HEK293 (cell line): ENCODE results near the gene LRBA.

ENCODE experiments used
- CTCF ChIA-PET: fragments of 350-600 bp; formaldehyde crosslinking; extraction: SDS; loops from one replicate; lab custom pipeline; 2021; ENCODE audit warnings: antibody characterized with exemption; lab: Yijun Ruan, JAX
- POLR2A ChIA-PET: fragments of 300-600 bp; formaldehyde crosslinking; extraction: SDS; loops from one replicate; lab custom pipeline; 2020; ENCODE audit warnings: antibody characterized with exemption, inconsistent platforms; lab: Yijun Ruan, JAX
- H3K27ac ChIP-seq: fragments of 200-500 bp; sonication (Bioruptor generic); 2 replicates; pipeline ENCODE4 v1.5.1; 2014; ENCODE audit warnings: low read depth, low read length, control low read depth, inconsistent platforms; ENCODE audit errors: extremely low read depth
- H3K36me3 ChIP-seq, 2 experiments: fragments of 200-500 bp in 1 of 2; sonication (Bioruptor generic) in 1 of 2; 1 replicate in 1 of 2; 2 replicates in 1 of 2; pipeline ENCODE4 v1.5.1; 2014 to 2017; ENCODE audit warnings: inconsistent platforms in 2 of 2, low read length in 2 of 2; ENCODE audit not compliant: control insufficient read depth in 2 of 2, insufficient read depth in 1 of 2
- H3K4me1 ChIP-seq: fragments of 200-500 bp; sonication (Bioruptor generic); 2 replicates; pipeline ENCODE4 v1.5.1; 2014; ENCODE audit warnings: mild to moderate bottlenecking, low read length, inconsistent platforms; ENCODE audit not compliant: control insufficient read depth, insufficient read depth
- H3K4me3 ChIP-seq: 2 replicates; pipeline ENCODE4 v1.5.1; 2011; ENCODE audit warnings: low read depth, mild to moderate bottlenecking, control low read depth, low read length, moderate library complexity
- H3K9me3 ChIP-seq: fragments of 200-500 bp; sonication (Bioruptor generic); 2 replicates; pipeline ENCODE4 v1.5.1; 2014; ENCODE audit warnings: low read depth, low read length, inconsistent platforms; ENCODE audit not compliant: control insufficient read depth, insufficient read depth
- BCL11B ChIP-seq: fragments of 450-650 bp; formaldehyde crosslinking; IDR thresholded peaks from 2 replicates; pipeline ENCODE4 v1.5.1; 2016; ENCODE audit warnings: low read depth, missing biosample characterization, missing genetic modification characterization
- HOXC10 ChIP-seq: sonication (generic); formaldehyde crosslinking; IDR thresholded peaks from 2 replicates; pipeline ENCODE4 v1.8.1; 2023; ENCODE audit warnings: mild to moderate bottlenecking, missing genetic modification reagents
- HOXD13 ChIP-seq: sonication (generic); formaldehyde crosslinking; IDR thresholded peaks from 2 replicates; pipeline ENCODE4 v1.8.0; 2022; ENCODE audit warnings: missing genetic modification reagents, borderline replicate concordance
- SCRT1 ChIP-seq: fragments of 450-650 bp; formaldehyde crosslinking; IDR thresholded peaks from 2 replicates; pipeline ENCODE4 v1.5.1; 2016; ENCODE audit warnings: missing biosample characterization, missing genetic modification characterization, borderline replicate concordance
- SP2 ChIP-seq: fragments of 450-650 bp; formaldehyde crosslinking; IDR thresholded peaks from 2 replicates; pipeline ENCODE4 v1.5.1; 2016; ENCODE audit warnings: missing biosample characterization, missing genetic modification characterization
- YY1 ChIP-seq: fragments of 450-650 bp; formaldehyde crosslinking; IDR thresholded peaks from 2 replicates; pipeline ENCODE4 v1.5.1; 2018; ENCODE audit warnings: missing biosample characterization, missing genetic modification characterization
- ZBTB17 ChIP-seq: fragments of 450-650 bp; formaldehyde crosslinking; IDR thresholded peaks from 2 replicates; pipeline ENCODE4 v1.5.1; 2016; ENCODE audit warnings: missing biosample characterization, missing genetic modification characterization
- ZEB2 ChIP-seq: fragments of 450-650 bp; formaldehyde crosslinking; IDR thresholded peaks from 2 replicates; pipeline ENCODE4 v1.5.1; 2016; ENCODE audit warnings: missing biosample characterization, missing genetic modification characterization
- ZNF341 ChIP-seq: fragments of 450-650 bp; formaldehyde crosslinking; IDR thresholded peaks from 2 replicates; pipeline ENCODE4; 2016; ENCODE audit warnings: low read depth, missing biosample characterization, missing genetic modification characterization
- ZNF366 ChIP-seq: fragments of 450-650 bp; formaldehyde crosslinking; conservative IDR thresholded peaks from 2 replicates; pipeline ENCODE4 v1.5.1; 2016; ENCODE audit warnings: missing biosample characterization, missing genetic modification characterization
- ZNF391 ChIP-seq: fragments of 450-650 bp; formaldehyde crosslinking; IDR thresholded peaks from 2 replicates; pipeline ENCODE4 v1.5.1; 2016; ENCODE audit warnings: low read depth, missing biosample characterization, missing genetic modification characterization, borderline replicate concordance
- ZNF510 ChIP-seq: fragments of 450-650 bp; formaldehyde crosslinking; IDR thresholded peaks from 2 replicates; pipeline ENCODE4 v1.5.1; 2018; ENCODE audit warnings: mild to moderate bottlenecking, missing genetic modification characterization, missing biosample characterization; ENCODE audit not compliant: insufficient replicate concordance
- ZNF555 ChIP-seq: fragments of 450-650 bp; formaldehyde crosslinking; conservative IDR thresholded peaks from 2 replicates; pipeline ENCODE4 v1.5.1; 2017; ENCODE audit warnings: missing biosample characterization, mild to moderate bottlenecking, missing genetic modification characterization, inconsistent platforms
- ZNF658 ChIP-seq: fragments of 450-650 bp; formaldehyde crosslinking; IDR thresholded peaks from 2 replicates; pipeline ENCODE4; 2016; ENCODE audit warnings: missing biosample characterization, missing genetic modification characterization
- ZNF677 ChIP-seq: fragments of 450-650 bp; IDR thresholded peaks from 2 replicates; pipeline ENCODE4 v1.5.0; 2018; ENCODE audit warnings: missing biosample characterization, mild to moderate bottlenecking, missing genetic modification characterization, moderate library complexity
- TF ChIP-seq, protein P1 (sequence below): fragments of 450-650 bp; formaldehyde crosslinking; IDR thresholded peaks from 2 replicates; pipeline ENCODE4 v1.5.1; 2016; ENCODE audit warnings: missing biosample characterization, missing genetic modification characterization
- TF ChIP-seq, protein P2 (sequence below): fragments of 450-650 bp; IDR thresholded peaks from 2 replicates; pipeline ENCODE4 v1.5.1; 2018; ENCODE audit warnings: missing biosample characterization, missing genetic modification characterization
- TF ChIP-seq, protein P3 (sequence below): fragments of 450-650 bp; formaldehyde crosslinking; IDR thresholded peaks from 2 replicates; pipeline ENCODE4 v1.5.1; 2016; ENCODE audit warnings: missing biosample characterization, missing genetic modification characterization
- TF ChIP-seq, protein P4 (sequence below): fragments of 450-650 bp; formaldehyde crosslinking; IDR thresholded peaks from 2 replicates; pipeline ENCODE4 v1.5.1; 2016; ENCODE audit warnings: missing biosample characterization, missing genetic modification characterization
- TF ChIP-seq, protein P5 (sequence below): fragments of 450-650 bp; formaldehyde crosslinking; conservative IDR thresholded peaks from 2 replicates; pipeline ENCODE4 v1.5.1; 2016; ENCODE audit warnings: low read depth, missing biosample characterization, missing genetic modification characterization
- TF ChIP-seq, protein P6 (sequence below): fragments of 450-650 bp; formaldehyde crosslinking; IDR thresholded peaks from 2 replicates; pipeline ENCODE4 v1.5.1; 2017; ENCODE audit warnings: missing biosample characterization, missing genetic modification characterization

Gene LRBA

DNA sequence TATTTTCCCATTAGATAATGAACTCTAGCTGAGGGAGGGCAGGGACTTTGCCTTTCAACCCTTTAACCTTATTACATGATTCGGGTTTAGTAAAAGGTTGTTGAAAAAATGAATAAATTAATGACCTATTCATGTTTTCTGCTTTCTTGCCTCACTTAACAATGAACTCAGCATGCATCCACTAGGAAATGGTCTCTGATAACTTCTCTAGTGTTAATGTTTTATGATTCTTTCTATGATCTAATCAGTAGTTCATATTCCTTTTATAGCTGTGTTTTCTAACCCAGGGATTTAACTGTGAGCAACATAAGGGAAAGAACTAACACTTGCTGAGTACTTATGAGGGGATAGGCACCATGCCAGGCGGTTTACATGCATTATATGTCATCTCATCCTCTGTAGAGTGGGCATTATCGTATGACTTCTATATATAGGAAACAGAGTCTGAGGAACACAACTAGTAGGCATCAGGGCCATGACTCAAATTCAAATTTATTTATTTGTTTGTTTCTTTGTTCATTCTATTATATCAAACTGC is 669.8 kb downstream of the LRBA start:
- CTCF ChIA-PET: interaction anchor here (0.7 kb wide), 1 partner anchor 137 kb away, joined by 3 read pairs; no protein-coding TSS in a partner anchor
- Histone ChIP-seq H3K9me3 (no peaks in the 10 kb centered on the region), H3K36me3 (no peaks in the 10 kb centered on the region; a peak in 1 of 3 replicates), H3K4me3 (no peak overlapping the region), H3K4me1 (peaks cover 3% of the 10 kb centered on the region; the same call in 1 of the 2 replicates), H3K27ac (no peak overlapping the region)
- POLR2A ChIA-PET: no interaction called here
- TF ChIP-seq, protein P1, sequence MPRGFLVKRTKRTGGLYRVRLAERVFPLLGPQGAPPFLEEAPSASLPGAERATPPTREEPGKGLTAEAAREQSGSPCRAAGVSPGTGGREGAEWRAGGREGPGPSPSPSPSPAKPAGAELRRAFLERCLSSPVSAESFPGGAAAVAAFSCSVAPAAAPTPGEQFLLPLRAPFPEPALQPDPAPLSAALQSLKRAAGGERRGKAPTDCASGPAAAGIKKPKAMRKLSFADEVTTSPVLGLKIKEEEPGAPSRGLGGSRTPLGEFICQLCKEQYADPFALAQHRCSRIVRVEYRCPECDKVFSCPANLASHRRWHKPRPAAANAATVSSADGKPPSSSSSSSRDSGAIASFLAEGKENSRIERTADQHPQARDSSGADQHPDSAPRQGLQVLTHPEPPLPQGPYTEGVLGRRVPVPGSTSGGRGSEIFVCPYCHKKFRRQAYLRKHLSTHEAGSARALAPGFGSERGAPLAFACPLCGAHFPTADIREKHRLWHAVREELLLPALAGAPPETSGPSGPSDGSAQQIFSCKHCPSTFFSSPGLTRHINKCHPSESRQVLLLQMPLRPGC (tag by site-specific recombination): no peak
- TF ChIP-seq ZNF366 (tag by site-specific recombination): no peak
- TF ChIP-seq, protein P2, sequence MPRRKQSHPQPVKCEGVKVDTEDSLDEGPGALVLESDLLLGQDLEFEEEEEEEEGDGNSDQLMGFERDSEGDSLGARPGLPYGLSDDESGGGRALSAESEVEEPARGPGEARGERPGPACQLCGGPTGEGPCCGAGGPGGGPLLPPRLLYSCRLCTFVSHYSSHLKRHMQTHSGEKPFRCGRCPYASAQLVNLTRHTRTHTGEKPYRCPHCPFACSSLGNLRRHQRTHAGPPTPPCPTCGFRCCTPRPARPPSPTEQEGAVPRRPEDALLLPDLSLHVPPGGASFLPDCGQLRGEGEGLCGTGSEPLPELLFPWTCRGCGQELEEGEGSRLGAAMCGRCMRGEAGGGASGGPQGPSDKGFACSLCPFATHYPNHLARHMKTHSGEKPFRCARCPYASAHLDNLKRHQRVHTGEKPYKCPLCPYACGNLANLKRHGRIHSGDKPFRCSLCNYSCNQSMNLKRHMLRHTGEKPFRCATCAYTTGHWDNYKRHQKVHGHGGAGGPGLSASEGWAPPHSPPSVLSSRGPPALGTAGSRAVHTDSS (tag by site-specific recombination): no peak
- TF ChIP-seq, protein P3, sequence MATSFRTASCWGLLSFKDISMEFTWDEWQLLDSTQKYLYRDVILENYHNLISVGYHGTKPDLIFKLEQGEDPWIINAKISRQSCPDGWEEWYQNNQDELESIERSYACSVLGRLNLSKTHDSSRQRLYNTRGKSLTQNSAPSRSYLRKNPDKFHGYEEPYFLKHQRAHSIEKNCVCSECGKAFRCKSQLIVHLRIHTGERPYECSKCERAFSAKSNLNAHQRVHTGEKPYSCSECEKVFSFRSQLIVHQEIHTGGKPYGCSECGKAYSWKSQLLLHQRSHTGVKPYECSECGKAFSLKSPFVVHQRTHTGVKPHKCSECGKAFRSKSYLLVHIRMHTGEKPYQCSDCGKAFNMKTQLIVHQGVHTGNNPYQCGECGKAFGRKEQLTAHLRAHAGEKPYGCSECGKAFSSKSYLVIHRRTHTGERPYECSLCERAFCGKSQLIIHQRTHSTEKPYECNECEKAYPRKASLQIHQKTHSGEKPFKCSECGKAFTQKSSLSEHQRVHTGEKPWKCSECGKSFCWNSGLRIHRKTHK: no peak
- TF ChIP-seq HOXC10: no peak
- no peak for TF ChIP-seq ZNF555 (tag by site-specific recombination)
- TF ChIP-seq ZEB2: peak; percentile 34; the same call in 1 of the 2 replicates
- TF ChIP-seq, protein P4, sequence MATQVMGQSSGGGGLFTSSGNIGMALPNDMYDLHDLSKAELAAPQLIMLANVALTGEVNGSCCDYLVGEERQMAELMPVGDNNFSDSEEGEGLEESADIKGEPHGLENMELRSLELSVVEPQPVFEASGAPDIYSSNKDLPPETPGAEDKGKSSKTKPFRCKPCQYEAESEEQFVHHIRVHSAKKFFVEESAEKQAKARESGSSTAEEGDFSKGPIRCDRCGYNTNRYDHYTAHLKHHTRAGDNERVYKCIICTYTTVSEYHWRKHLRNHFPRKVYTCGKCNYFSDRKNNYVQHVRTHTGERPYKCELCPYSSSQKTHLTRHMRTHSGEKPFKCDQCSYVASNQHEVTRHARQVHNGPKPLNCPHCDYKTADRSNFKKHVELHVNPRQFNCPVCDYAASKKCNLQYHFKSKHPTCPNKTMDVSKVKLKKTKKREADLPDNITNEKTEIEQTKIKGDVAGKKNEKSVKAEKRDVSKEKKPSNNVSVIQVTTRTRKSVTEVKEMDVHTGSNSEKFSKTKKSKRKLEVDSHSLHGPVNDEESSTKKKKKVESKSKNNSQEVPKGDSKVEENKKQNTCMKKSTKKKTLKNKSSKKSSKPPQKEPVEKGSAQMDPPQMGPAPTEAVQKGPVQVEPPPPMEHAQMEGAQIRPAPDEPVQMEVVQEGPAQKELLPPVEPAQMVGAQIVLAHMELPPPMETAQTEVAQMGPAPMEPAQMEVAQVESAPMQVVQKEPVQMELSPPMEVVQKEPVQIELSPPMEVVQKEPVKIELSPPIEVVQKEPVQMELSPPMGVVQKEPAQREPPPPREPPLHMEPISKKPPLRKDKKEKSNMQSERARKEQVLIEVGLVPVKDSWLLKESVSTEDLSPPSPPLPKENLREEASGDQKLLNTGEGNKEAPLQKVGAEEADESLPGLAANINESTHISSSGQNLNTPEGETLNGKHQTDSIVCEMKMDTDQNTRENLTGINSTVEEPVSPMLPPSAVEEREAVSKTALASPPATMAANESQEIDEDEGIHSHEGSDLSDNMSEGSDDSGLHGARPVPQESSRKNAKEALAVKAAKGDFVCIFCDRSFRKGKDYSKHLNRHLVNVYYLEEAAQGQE (tag by site-specific recombination): no peak
- TF ChIP-seq, protein P5, sequence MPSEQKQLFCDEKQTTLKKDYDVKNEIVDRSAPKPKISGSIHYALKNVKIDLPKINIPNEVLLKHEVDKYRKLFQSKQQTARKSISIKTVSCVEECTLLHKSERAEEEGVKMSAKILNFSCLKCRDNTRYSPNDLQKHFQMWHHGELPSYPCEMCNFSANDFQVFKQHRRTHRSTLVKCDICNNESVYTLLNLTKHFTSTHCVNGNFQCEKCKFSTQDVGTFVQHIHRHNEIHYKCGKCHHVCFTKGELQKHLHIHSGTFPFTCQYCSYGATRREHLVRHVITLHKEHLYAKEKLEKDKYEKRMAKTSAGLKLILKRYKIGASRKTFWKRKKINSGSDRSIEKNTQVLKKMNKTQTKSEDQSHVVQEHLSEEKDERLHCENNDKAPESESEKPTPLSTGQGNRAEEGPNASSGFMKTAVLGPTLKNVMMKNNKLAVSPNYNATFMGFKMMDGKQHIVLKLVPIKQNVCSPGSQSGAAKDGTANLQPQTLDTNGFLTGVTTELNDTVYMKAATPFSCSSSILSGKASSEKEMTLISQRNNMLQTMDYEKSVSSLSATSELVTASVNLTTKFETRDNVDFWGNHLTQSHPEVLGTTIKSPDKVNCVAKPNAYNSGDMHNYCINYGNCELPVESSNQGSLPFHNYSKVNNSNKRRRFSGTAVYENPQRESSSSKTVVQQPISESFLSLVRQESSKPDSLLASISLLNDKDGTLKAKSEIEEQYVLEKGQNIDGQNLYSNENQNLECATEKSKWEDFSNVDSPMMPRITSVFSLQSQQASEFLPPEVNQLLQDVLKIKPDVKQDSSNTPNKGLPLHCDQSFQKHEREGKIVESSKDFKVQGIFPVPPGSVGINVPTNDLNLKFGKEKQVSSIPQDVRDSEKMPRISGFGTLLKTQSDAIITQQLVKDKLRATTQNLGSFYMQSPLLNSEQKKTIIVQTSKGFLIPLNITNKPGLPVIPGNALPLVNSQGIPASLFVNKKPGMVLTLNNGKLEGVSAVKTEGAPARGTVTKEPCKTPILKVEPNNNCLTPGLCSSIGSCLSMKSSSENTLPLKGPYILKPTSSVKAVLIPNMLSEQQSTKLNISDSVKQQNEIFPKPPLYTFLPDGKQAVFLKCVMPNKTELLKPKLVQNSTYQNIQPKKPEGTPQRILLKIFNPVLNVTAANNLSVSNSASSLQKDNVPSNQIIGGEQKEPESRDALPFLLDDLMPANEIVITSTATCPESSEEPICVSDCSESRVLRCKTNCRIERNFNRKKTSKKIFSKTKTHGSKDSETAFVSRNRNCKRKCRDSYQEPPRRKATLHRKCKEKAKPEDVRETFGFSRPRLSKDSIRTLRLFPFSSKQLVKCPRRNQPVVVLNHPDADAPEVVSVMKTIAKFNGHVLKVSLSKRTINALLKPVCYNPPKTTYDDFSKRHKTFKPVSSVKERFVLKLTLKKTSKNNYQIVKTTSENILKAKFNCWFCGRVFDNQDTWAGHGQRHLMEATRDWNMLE (tag by site-specific recombination): no peak
- TF ChIP-seq SP2 (tag by site-specific recombination): no peak
- no peak for TF ChIP-seq BCL11B (tag by site-specific recombination)
- TF ChIP-seq ZNF658 (tag by site-specific recombination): no peak
- no peak for TF ChIP-seq ZNF341 (tag by site-specific recombination)
- no peak for TF ChIP-seq ZNF391 (tag by site-specific recombination)
- TF ChIP-seq ZNF677: no peak
- TF ChIP-seq, protein P6, sequence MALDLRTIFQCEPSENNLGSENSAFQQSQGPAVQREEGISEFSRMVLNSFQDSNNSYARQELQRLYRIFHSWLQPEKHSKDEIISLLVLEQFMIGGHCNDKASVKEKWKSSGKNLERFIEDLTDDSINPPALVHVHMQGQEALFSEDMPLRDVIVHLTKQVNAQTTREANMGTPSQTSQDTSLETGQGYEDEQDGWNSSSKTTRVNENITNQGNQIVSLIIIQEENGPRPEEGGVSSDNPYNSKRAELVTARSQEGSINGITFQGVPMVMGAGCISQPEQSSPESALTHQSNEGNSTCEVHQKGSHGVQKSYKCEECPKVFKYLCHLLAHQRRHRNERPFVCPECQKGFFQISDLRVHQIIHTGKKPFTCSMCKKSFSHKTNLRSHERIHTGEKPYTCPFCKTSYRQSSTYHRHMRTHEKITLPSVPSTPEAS (tag by site-specific recombination): no peak
- TF ChIP-seq YY1 (tag by site-specific recombination): no peak
- no peak for TF ChIP-seq SCRT1
- TF ChIP-seq ZBTB17 (tag by site-specific recombination): 0 out of 2 replicates have a peak, but pooled peaks have one; percentile 35
- TF ChIP-seq HOXD13 (CRISPR knock-in tag): no peak
- no peak for TF ChIP-seq ZNF510
